ENCODE data around the gene MRPL51.

DNA sequence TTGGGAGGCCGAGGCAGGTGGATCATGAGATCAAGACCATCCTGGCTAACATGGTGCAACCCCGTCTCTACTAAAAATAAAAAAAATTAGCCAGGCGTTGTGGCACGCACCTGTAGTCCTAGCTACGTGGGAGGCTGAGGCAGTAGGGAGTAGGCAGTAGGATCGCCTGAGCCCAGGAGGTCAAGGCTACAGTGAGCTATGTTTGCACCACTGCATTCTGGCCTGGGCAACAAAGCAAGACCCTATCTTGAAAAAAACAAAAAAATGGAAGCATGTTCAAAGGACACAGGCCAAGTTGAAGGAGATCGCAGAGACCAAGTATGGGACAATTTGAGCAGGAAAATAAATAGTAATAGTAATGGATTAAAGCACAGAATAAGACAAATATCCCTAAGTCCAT is 15.0 kb upstream of the MRPL51 start:
- TF ChIP-seq, protein P1, sequence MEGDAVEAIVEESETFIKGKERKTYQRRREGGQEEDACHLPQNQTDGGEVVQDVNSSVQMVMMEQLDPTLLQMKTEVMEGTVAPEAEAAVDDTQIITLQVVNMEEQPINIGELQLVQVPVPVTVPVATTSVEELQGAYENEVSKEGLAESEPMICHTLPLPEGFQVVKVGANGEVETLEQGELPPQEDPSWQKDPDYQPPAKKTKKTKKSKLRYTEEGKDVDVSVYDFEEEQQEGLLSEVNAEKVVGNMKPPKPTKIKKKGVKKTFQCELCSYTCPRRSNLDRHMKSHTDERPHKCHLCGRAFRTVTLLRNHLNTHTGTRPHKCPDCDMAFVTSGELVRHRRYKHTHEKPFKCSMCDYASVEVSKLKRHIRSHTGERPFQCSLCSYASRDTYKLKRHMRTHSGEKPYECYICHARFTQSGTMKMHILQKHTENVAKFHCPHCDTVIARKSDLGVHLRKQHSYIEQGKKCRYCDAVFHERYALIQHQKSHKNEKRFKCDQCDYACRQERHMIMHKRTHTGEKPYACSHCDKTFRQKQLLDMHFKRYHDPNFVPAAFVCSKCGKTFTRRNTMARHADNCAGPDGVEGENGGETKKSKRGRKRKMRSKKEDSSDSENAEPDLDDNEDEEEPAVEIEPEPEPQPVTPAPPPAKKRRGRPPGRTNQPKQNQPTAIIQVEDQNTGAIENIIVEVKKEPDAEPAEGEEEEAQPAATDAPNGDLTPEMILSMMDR (conservative IDR thresholded peaks at IDR 0.05 in 1 of 2, IDR thresholded peaks at IDR 0.05 in 1 of 2; ENCODE audit: extremely low read depth in 1 of 2, insufficient read depth in 1 of 2, low read depth in 1 of 2, low read length in 2 of 2): no peak
- no peak for TF ChIP-seq EZH2 (IDR thresholded peaks at IDR 0.05; ENCODE audit: borderline replicate concordance, low read length)
